GM12874 (cell line): ENCODE data around the gene ARHGEF37.

Experiments
- TF ChIP-seq, protein P1 (sequence below): IDR thresholded peaks from 2 replicates; pipeline ENCODE4 v1.5.1; 2011; ENCODE audit warnings: low read depth, mild to moderate bottlenecking, control low read depth, low read length, moderate library complexity; ENCODE audit not compliant: insufficient read depth

ARHGEF37 gene

DNA sequence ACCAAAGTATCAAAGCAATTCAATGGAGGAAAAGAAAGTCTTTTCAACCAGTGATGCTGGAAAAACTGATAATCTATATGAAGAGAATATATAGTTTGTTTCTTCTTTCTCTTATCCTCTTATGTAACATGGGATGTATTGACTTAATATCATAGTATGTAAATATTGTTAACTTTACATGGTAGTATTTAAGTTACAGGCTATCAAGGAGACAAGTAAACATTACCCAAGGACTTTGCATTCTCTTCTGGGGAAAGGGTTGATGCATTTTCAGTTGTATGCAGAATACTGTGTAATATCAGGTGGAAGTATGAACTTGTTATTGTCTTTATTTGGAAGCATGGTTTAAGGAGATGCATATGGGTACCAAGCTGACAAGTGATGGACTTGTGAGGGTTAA, 9.1 kb upstream of the ARHGEF37 start:
- TF ChIP-seq, protein P1, sequence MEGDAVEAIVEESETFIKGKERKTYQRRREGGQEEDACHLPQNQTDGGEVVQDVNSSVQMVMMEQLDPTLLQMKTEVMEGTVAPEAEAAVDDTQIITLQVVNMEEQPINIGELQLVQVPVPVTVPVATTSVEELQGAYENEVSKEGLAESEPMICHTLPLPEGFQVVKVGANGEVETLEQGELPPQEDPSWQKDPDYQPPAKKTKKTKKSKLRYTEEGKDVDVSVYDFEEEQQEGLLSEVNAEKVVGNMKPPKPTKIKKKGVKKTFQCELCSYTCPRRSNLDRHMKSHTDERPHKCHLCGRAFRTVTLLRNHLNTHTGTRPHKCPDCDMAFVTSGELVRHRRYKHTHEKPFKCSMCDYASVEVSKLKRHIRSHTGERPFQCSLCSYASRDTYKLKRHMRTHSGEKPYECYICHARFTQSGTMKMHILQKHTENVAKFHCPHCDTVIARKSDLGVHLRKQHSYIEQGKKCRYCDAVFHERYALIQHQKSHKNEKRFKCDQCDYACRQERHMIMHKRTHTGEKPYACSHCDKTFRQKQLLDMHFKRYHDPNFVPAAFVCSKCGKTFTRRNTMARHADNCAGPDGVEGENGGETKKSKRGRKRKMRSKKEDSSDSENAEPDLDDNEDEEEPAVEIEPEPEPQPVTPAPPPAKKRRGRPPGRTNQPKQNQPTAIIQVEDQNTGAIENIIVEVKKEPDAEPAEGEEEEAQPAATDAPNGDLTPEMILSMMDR = no peak

DNA sequence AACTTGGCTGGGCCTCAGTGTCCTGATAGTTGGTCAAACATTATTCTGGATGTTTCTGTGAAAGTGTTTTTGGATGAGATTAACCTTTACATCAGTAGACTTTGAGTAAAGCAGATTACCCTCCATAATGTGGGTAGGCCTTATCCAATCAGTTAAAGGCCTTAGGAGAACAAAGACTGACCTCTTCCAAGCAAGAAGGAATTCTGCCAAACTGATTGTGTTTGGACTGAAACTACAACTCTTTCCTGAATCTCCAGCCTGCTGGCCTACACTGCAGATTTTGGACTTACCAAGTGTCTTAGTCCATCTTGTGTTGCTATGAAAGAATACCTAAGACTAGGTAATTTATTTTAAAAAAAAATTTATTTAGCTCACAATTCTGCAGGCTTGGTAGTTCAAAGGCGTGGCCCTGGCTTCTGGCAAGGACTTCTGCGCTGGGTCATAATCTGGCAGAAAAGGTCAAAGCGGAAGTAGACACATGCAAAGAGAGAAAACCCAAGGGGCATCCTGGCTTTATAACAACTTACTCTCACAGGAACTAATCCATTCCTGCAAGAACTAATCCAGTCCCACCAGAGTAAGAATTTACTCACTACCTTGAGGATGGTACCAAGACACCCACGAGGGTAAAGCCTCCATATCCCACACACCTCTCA, 8.6 kb upstream of the ARHGEF37 start:
- TF ChIP-seq, protein P1 = no peak

DNA sequence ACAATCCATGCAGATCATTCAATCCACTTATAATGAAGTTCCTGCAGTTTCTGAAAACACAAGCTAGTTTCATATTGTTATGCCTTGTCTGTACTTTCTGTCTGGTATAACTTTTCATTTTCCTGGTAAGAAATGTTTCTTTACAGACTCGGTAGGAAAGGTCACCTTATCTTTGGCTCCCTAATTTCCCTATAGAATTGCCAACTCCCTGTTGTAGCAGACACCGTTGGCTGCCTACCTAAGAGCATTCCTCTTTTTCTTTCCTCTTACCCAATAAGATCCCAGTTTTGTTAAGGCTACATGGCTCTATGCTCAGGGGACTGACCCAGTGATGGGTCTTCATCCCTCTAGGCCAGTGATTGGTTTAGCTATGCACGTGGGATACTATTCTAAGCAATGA, 6.2 kb upstream of the ARHGEF37 start:
- TF ChIP-seq, protein P1 = no peak

DNA sequence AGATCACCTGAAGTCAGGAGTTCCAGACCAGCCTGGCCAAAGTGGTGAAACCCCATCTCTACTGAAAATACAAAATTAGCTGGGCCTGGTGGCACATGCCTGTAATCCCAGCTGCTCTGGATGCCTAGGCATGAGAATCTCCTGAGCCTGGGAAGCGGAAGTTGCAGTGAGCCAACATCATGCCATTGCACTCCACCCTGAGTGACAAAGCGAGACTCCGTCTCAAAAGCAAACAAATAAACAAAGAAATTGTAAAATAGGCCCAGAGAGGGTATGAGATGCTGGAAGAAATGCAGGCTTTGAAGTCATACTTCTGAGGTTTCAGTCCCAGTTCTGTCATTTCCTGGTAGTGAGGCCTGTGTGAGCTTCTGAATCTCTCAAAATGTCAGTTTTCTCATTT, 5.3 kb upstream of the ARHGEF37 start:
- TF ChIP-seq, protein P1 = no peak

DNA sequence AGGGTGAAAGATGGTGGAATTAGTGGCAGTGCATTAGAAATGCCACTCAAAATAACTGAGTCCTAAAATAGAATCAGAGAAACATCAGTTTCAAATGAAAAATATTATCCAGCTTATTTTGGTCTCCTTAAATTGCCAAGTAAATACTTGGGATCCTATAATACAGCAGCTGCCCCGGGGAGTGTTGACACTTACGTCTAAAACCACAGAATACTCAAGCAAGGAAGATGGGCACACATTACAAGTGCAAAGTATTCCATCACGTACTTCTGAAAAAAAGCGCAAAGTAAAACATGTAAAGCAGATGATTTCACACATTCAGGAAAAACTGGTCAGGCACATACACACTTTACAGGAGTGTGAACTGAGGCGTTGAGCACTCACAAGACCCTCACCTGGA, 2.4 kb upstream of the ARHGEF37 start:
- TF ChIP-seq, protein P1 = no peak

DNA sequence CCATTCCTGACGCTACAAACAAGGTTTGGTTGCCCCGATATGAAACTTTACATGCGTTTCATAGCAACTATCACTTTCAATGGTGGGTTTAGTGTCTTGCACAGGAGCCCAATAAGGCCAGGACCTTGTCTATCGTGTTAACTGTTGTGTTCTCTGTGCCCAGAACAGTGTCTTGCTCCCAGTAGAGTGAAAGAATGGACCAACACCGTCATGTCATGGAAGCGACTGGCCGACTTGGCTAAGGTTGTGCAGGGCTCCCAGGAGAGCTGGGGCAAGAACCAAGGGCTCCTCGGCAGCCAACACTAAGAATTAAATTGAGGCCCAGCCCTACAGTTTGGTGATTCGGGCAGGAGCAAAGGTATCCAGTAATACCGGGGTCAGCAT, 498 bp upstream of the ARHGEF37 start:
- TF ChIP-seq, protein P1 = no peak

DNA sequence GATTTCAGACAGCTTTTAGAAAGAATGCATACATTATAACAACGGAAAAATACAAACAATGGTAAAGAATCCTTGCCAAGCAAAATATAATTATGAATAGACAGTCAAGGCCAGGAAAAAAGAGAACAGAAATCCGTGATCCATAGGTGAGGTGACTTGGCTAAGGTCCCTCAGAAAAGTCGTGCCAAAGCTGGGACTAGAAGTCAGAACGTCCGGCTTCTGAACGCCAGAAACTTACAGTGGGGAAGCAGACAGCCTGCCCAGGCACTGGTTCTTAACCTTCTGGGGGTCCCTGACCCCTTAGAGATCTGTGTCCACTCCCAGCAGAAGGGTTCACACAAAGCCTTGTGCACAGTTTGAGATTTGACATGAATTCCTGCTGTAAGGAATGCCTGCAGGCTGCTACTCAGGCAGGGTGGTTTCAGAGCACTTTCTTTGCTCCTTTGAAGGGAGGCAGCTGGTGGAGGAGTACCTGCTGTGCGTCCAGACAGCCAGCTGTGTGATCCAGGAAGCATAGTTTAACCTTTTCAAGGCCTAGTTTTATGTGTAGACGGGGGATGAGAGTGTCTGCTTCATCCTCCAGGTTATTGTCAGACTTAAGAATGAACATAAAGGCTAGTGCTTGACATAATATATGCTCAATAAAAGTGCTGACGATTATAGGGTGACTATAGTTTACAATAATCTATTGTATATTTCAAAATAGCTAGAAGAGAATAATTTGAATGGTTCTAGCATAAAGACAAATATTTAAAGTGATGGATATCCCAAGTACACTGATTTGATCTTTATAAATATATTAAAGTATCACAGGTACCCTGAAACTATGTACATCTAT, 852 bp downstream of the ARHGEF37 start:
- TF ChIP-seq, protein P1 = no peak
